Measurements from ENCODE around the gene FTL. TPM values are rescaled to one million over a fixed set of nuclear protein-coding genes. Genes with fewer than 3 reads are reported as not detected.

FTL gene
- total RNA-seq (2014; rRNA removed; shearing (Covaris generic)): 562 and 602 TPM in 2 replicates
- total RNA-seq (2022): 438 and 467 TPM in 2 replicates
- percentile 96 among the genes with signal in this experiment for Bru-seq, nascent RNA
- percentile 99 among the genes with signal in this experiment for BruChase-seq, experiment 1, labeled RNA remaining after a 6-hour chase
- percentile 98 among the genes with signal in this experiment for BruChase-seq, experiment 2, labeled RNA remaining after a 2-hour chase
- long read RNA-seq, transcript FTL-201 (4 exons, 878 nt): major isoform, 355 of 370 reads
- long read RNA-seq, partial matches to known transcripts: 11 of 370 reads
- long read RNA-seq, other reads (novel, unspliced or antisense): 4 of 370 reads

DNA sequence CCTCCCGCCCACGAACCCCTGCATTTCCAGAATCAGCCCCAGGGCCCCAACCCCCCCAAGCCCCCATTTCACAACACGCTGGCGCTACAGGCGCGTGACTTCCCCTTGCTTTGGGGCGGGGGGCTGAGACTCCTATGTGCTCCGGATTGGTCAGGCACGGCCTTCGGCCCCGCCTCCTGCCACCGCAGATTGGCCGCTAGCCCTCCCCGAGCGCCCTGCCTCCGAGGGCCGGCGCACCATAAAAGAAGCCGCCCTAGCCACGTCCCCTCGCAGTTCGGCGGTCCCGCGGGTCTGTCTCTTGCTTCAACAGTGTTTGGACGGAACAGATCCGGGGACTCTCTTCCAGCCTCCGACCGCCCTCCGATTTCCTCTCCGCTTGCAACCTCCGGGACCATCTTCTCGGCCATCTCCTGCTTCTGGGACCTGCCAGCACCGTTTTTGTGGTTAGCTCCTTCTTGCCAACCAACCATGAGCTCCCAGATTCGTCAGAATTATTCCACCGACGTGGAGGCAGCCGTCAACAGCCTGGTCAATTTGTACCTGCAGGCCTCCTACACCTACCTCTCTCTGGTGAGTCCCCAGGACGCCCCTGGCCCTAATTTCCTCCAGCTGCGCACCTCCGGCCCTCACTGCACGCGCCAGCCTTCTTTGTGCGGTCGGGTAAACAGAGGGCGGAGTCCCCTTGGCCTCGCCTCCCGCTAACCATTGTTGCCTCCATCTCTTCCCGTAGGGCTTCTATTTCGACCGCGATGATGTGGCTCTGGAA, at the start of gene FTL:
Gene FTL (plus strand): TSS at position 270 of the 766 bp plus-strand sequence. CDS start 199 bp downstream, at position 469.
- Histone ChIP-seq H3K79me2 (ENCODE audit: insufficient read depth, low read depth, low read length) (peaks cover 17% of the 10 kb centered on the region; the same call in 1 of the 2 replicates), H3K9me2 (ENCODE audit: insufficient read depth, low read length) (no peaks in the 10 kb centered on the region), H3K4me3 (ENCODE audit: low read depth, low read length, poor library complexity, severe bottlenecking) (peak within 1 kb of the TSS; percentile 73), H3K36me3 (ENCODE audit: insufficient read depth, low read length) (peaks cover 41% of the 10 kb centered on the region), H2AFZ (ENCODE audit: low read length) (no peak within 1 kb of the TSS; the same call in 1 of the 2 replicates), H3K9me3 (ENCODE audit: low read length) (no peaks in the 10 kb centered on the region), H3K4me2 (ENCODE audit: low read length) (peak within 1 kb of the TSS; percentile 99), H3K4me1 (ENCODE audit: insufficient read depth, low read length, poor library complexity, severe bottlenecking) (peaks cover 61% of the 10 kb centered on the region), H3K27ac (ENCODE audit: low read depth, low read length, poor library complexity, severe bottlenecking) (peak within 1 kb of the TSS; percentile 54), H4K20me1 (ENCODE audit: insufficient read depth, low read length) (no peaks in the 10 kb centered on the region)
- ChIA-PET CTCF (ENCODE audit: unreplicated experiment) (no interaction called here), POLR2A (interaction anchor here (0.6 to 1.0 kb wide), 3 partner anchors 11 to 65 kb away, joined by 3 to 4 read pairs (median 4); partner anchors contain the start of genes BAX, GYS1, NUCB1 and RUVBL2)
- no peak for TF ChIP-seq EZH2phosphoT487 (IDR thresholded peaks at IDR 0.05; ENCODE audit: borderline replicate concordance, low read depth, low read length)
- TF ChIP-seq, protein P1, sequence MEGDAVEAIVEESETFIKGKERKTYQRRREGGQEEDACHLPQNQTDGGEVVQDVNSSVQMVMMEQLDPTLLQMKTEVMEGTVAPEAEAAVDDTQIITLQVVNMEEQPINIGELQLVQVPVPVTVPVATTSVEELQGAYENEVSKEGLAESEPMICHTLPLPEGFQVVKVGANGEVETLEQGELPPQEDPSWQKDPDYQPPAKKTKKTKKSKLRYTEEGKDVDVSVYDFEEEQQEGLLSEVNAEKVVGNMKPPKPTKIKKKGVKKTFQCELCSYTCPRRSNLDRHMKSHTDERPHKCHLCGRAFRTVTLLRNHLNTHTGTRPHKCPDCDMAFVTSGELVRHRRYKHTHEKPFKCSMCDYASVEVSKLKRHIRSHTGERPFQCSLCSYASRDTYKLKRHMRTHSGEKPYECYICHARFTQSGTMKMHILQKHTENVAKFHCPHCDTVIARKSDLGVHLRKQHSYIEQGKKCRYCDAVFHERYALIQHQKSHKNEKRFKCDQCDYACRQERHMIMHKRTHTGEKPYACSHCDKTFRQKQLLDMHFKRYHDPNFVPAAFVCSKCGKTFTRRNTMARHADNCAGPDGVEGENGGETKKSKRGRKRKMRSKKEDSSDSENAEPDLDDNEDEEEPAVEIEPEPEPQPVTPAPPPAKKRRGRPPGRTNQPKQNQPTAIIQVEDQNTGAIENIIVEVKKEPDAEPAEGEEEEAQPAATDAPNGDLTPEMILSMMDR (conservative IDR thresholded peaks at IDR 0.05; ENCODE audit: low read length): no peak
- no TSS peak for BruUV-seq (replicated peaks)
- intact Hi-C loops (cut with micrococcal nuclease; ENCODE audit: unreplicated experiment): loop anchor here (1.0 kb wide), 1 partner anchor 92 kb away; no protein-coding TSS in a partner anchor
- DNase-seq (ENCODE audit: low spot score): peak; percentile 97

DNA sequence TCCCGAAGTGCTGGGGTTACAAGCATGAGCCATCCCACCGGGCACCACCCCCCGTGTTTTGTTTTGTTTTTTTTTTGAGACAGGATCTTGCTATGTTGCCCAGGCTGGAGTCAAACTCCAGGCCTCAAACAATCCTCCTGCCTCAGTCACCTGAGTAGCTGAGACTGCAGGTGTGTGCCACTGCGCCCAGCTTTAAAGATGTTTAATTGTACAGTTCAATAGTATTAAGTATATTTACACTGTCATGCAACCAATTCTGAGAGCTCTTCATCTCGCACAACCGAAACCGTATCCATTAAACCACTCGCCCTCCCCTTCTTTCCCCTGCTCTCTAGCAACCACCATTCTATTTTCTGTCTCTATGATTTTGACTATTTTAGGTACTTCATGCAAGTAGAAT, 49.4 kb upstream of the FTL start:
- H3K4me3 ChIP-seq (ENCODE audit: low read depth, low read length, poor library complexity, severe bottlenecking): no peak overlapping the region
- DNase-seq (ENCODE audit: low spot score): no peak
- TF ChIP-seq, protein P1 (conservative IDR thresholded peaks at IDR 0.05; ENCODE audit: low read length): no peak
- TF ChIP-seq EZH2phosphoT487 (IDR thresholded peaks at IDR 0.05; ENCODE audit: borderline replicate concordance, low read depth, low read length): no peak
- no TSS peak for BruUV-seq (replicated peaks)
- no peak overlapping the region for H2AFZ ChIP-seq (ENCODE audit: low read length)
- no peak overlapping the region for H3K27ac ChIP-seq (ENCODE audit: low read depth, low read length, poor library complexity, severe bottlenecking)
- H3K9me2 ChIP-seq (ENCODE audit: insufficient read depth, low read length): no peaks in the 10 kb centered on the region
- POLR2A ChIA-PET: no interaction called here
- CTCF ChIA-PET (ENCODE audit: unreplicated experiment): no interaction called here
- H3K4me1 ChIP-seq (ENCODE audit: insufficient read depth, low read length, poor library complexity, severe bottlenecking): peaks cover 17% of the 10 kb centered on the region
- H3K36me3 ChIP-seq (ENCODE audit: insufficient read depth, low read length): peaks cover 53% of the 10 kb centered on the region
- no peaks in the 10 kb centered on the region for H4K20me1 ChIP-seq (ENCODE audit: insufficient read depth, low read length)
- intact Hi-C loops (cut with micrococcal nuclease; ENCODE audit: unreplicated experiment): no loop called here
- H3K79me2 ChIP-seq (ENCODE audit: insufficient read depth, low read depth, low read length): no peaks in the 10 kb centered on the region
- H3K9me3 ChIP-seq (ENCODE audit: low read length): no peaks in the 10 kb centered on the region
- no peak overlapping the region for H3K4me2 ChIP-seq (ENCODE audit: low read length)
